T-helper 2 cell (primary cell): Measurements from ENCODE around the gene PTPRG.
A peak's percentile ranks its signal among the peaks of the same experiment; 100 is the strongest.

Source experiments
- DNase-seq, 5 experiments: peaks; one replicate each; pipeline versions ENCODE4 v3.0.0 to v3.0.0-alpha.2; 2012 to 2022

PTPRG gene

DNA sequence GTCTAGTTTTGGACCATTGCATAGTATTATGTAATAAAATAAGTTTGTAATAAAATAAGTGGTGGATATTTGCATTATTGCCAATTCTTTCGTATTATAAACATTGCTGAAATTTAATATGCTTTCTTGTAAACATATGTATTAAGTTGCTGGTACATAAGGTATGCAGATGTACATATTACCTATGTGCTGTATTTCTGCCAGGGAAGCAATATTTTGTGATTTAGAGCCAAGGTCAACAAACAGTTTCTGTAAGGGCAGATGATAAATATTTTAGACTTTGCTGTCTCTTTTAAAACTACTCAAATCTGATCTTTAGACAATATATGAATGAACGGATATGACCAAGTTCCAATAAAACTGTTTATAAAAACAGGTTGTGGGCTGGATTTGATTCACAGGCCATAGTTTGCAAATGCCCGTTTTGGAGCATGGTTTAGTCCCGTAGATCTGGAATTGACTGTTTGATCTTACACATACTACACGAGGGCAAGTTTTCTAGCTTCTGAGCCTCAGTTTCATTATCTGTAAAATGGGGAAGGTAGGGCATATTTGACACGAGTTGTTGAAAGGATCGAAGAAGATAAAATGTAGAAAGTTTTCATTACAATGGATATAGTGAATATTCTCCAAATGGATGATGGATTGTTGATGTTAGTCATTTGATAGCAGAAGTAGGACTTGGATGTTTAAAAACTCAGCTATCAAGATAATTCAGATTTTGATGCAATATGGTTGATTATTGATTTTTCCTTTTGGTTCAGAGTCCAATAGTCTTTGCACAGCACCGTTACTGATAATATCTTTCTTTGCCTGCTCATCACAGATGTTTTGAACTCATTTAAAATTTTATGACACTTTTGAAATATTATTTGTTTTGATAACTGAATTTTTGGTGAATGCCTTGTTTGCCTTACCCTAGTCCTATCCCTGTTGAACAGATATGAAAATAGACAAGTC lies 417.4 kb downstream of the PTPRG start:
- DNase-seq = no peak

- DNase-seq = no peak
Measured at GRCh38 chr3:61979638-61980037, 418.3 kb downstream of the PTPRG start.

- no peak for DNase-seq
Measured at GRCh38 chr3:61980041-61980440, 418.7 kb downstream of the PTPRG start.

GRCh38 chr3:61981060-61981459 lies 419.7 kb downstream of the PTPRG start:
- no peak for DNase-seq

- DNase-seq = no peak
Measured at GRCh38 chr3:61983479-61983878, 422.1 kb downstream of the PTPRG start.

- DNase-seq = peak in 1 of 5 experiments; percentile 1
Measured at GRCh38 chr3:61985020-61985419, 423.6 kb downstream of the PTPRG start.

GRCh38 chr3:61986473-61986872 lies 425.1 kb downstream of the PTPRG start:
- DNase-seq = no peak

GRCh38 chr3:61989681-61990080 lies 428.3 kb downstream of the PTPRG start:
- no peak for DNase-seq

- DNase-seq = no peak
Measured at GRCh38 chr3:61990327-61991027, 429.1 kb downstream of the PTPRG start.

DNA sequence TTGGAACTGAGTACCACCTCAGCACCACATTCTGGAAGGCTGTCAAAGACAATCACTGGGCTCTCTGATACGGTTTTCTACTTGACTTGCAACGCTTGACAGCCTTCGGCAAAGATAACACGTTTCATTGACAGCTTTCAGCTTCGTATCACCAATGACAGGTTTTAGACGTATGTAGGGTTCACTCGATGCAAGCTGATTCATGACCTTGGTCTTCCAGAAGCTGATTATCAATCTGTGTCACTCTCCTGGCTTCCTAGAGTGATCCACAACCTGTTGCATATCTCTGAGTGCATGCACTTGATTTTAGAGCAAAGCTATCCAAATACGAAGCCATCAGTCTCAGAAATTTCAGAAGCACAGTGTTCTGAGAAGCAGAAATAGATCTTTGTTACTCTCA lies 430.3 kb downstream of the PTPRG start:
- DNase-seq = no peak

GRCh38 chr3:61996366-61996765 lies 435.0 kb downstream of the PTPRG start:
- DNase-seq = no peak

- DNase-seq = no peak
Measured at GRCh38 chr3:61997101-61997500, 435.7 kb downstream of the PTPRG start.

DNA sequence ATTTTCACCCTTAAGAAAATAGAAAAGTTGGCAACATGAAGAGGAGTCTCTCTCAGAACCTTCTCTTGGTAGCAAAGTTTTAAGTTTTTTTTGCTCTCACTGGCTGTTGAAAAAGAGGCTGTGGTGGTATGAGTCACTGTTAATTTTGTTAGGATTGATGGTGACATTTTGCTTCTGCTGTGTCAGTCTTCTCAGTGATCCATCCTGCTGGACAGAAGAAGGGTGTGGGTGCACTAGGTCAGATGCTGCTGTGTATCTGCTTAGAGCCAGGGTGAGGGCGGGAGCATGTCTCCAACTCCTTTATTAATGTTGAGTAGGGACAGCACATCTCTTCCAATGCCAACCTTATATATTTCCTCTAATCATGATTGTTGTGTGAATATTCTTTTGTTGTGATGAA lies 442.5 kb downstream of the PTPRG start:
- DNase-seq = no peak

DNA sequence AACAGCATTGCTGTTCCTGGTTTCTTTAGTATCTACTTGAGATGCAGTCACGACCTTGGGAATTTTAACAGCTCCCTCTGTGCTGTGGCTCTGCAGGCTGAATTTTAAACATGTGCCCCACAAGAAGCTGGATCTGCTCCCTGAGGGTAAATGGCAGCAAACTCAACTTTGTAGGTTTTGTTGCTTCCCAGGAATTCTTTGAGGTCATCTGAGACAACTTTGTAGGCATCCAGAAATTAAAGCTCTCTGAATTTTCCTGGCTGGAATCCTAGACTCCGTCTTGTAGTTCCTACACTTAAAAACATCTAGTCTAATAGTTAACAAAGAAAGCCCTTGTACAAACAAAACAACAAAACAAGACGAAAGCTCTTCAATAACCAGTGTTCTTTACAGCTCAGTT lies 445.7 kb downstream of the PTPRG start:
- DNase-seq = no peak

GRCh38 chr3:62010989-62011388 lies 449.6 kb downstream of the PTPRG start:
- DNase-seq = no peak

GRCh38 chr3:62011666-62012065 lies 450.3 kb downstream of the PTPRG start:
- no peak for DNase-seq

DNA sequence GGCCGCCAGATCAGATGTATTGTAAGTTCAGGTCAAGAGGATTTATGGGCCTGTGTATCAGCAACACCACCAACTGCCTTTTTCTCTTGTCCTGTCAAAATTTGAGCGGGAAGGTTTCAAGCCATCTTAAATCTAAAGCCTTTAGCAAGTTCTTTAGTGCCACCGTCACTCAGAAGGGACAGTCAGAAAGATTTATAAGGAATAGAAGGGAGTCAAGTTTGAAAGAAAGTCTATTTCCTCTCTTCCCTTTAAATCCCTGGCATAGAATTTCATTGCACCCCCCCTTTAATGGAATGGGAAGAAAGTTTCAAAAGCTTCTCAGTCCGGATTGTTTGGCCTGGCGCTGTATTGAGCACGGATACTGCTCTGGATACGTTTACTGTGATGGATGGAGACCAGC lies 452.6 kb downstream of the PTPRG start:
- DNase-seq = no peak

GRCh38 chr3:62015111-62015510 lies 453.7 kb downstream of the PTPRG start:
- DNase-seq = no peak

GRCh38 chr3:62019906-62020305 lies 458.5 kb downstream of the PTPRG start:
- DNase-seq = peak in 1 of 5 experiments; percentile 2

- DNase-seq = no peak
Measured at GRCh38 chr3:62020706-62021105, 459.3 kb downstream of the PTPRG start.

- DNase-seq = no peak
Measured at GRCh38 chr3:62022312-62022711, 460.9 kb downstream of the PTPRG start.

DNA sequence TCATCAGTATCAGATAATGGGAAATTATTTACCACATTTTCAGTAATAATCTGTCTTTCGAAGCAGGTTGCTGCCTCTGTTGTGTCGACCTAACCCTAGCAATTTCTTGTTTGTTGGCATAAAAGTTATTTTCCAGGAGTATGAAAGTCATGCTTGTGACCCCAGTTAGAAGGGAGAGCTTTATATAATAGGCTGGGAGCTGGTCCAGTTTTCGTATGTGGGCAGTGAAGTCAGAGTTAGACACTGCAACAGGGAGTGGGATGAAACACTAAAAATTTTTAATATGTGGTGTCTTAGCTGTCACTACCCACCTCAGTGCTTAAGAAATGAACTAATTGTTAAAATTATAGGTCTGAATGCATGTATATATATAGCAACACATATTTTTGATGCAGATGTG lies 463.5 kb downstream of the PTPRG start:
- DNase-seq = no peak

DNA sequence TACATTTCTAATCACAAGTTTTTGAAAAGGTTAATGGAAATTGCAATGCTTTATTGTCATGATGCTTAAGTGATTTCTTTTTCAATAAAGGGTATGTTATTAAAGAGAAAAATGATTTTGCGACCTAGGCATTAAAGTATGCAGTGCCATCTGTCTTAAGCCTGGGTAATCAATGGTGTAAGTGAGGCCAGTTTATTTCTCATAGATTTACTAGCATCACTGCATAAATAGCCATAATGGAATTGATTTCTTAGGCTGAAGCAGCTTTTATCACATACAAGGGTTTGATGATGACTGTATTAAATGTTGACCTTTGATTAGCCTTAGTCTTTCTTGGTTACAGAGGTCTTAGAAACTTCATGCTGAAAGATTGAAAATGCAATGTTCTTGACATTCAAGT lies 464.5 kb downstream of the PTPRG start:
- no peak for DNase-seq

GRCh38 chr3:62027241-62027640 lies 465.9 kb downstream of the PTPRG start:
- DNase-seq = no peak
